Stimulated activated naive CD8-positive, alpha-beta T cell treated with anti-CD3 and anti-CD28 coated beads, Interleukin-15, amount 100 ng/mL, for 72 hours (primary cell): Measurements from ENCODE around the gene CNKSR1.

Experiments
- ATAC-seq: fragments of 150-1000 bp; cut with Tn5 transposase; 2 replicates; pipeline ENCODE4 v1.10.0; 2021; ENCODE audit warnings: mild to moderate bottlenecking, moderate library complexity
- DNase-seq, 2 donors: peaks; one replicate each; pipeline ENCODE4 v3.0.0; 2021 to 2022
- H3K27ac Mint-ChIP-seq, 2 donors: one replicate each; pipeline ENCODE4 v1.8.0; 2022; ENCODE audit warnings: mild to moderate bottlenecking in 2 of 2, mixed read lengths in 2 of 2, moderate library complexity in 2 of 2
- H3K27me3 Mint-ChIP-seq: one replicate; pipeline ENCODE4 v1.8.0; 2022; ENCODE audit warnings: mixed read lengths
- H3K4me1 Mint-ChIP-seq: one replicate; pipeline ENCODE4 v1.8.0; 2022; ENCODE audit warnings: mild to moderate bottlenecking, mixed read lengths
- H3K4me3 Mint-ChIP-seq, 2 donors: one replicate each; pipeline ENCODE4 v1.8.0; 2022; ENCODE audit warnings: mild to moderate bottlenecking in 2 of 2, mixed read lengths in 2 of 2, moderate library complexity in 1 of 2
- H3K9me3 Mint-ChIP-seq, 2 donors: one replicate each; pipeline ENCODE4 v1.8.0; 2022; ENCODE audit warnings: mixed read lengths in 2 of 2

CNKSR1 gene

DNA sequence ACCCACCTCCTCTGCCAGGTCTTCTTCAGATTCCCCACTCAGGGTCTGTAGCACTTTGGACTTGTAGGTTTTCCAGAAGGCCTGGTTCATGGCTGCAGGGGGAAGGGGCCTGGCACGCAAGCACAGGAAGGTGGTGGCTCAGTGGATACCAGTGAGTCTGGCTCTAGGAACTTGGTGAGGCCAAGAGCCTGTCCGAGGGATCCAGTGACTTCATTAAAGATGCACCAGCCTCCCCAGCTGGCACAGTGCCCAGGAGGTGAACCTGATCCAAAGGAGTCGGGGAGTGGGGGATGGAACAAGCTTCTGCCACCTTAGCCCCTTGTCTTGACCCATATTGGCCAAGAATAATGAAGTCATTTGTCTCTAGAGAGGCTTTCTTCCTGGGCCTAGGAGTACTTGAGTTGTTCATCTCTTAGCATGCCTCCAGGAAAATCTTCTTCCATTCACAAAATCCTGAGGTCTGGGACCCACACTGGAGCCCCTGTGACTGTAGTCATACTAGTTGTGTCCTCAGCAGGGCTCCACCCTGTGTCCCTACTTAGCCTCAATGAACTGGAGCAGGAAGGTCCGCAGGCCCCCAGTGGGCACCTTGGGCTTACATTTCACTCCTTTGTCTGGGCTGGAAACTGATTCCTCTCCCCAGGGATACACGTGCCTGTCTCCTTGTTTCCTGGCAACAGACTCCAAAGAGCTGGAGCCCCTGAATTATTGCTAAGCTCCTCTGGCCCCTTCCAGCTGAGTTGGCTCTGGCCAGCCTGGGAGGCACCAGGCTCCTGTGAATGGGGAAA, 8.7 kb upstream of the CNKSR1 start, which contains the start of gene C1orf232:
Gene C1orf232 (minus strand): TSS at position 554 of the 788 bp plus-strand sequence. CDS start 464 bp downstream, at position 90.
- Mint-ChIP-seq H3K9me3 (no peaks in the 10 kb centered on the region), H3K27me3 (peaks cover 18% of the 10 kb centered on the region)

DNA sequence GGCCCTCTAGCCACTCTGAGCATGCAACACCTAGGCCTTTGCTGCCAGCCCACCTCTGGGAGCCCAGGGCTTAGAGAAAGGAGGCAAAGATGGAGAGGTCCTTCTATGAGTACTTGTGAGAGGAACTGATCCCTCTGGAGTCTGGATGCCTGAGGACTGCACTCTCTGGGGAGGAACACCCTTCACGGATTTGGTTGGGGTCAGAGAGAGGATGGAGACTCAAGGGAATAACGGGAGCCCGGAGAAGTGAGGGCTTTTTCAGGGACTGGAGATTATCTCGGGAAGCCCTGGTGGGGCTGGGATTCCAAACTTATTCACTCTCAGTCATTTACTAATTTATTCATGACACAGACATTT, 8.1 kb upstream of the CNKSR1 start:
- Mint-ChIP-seq H3K4me1 (peaks cover 43% of the 10 kb centered on the region), H3K9me3 (no peaks in the 10 kb centered on the region), H3K27ac (peak overlapping the region in 1 of 2 donors; percentile 36), H3K27me3 (peaks cover 14% of the 10 kb centered on the region), H3K4me3 (peak overlapping the region; percentile 57 to 97)
- ATAC-seq: no peak
- DNase-seq: no peak

More for the DNA sequence above, 8.7 kb upstream of the CNKSR1 start, which contains the start of gene C1orf232:
- peak within 1 kb of the TSS; percentile 90 to 97 for H3K4me3 Mint-ChIP-seq
- H3K4me1 Mint-ChIP-seq: peaks cover 43% of the 10 kb centered on the region
- peak within 1 kb of the TSS; percentile 93 to 97 for H3K27ac Mint-ChIP-seq
- DNase-seq: no peak
- no peak for ATAC-seq

DNA sequence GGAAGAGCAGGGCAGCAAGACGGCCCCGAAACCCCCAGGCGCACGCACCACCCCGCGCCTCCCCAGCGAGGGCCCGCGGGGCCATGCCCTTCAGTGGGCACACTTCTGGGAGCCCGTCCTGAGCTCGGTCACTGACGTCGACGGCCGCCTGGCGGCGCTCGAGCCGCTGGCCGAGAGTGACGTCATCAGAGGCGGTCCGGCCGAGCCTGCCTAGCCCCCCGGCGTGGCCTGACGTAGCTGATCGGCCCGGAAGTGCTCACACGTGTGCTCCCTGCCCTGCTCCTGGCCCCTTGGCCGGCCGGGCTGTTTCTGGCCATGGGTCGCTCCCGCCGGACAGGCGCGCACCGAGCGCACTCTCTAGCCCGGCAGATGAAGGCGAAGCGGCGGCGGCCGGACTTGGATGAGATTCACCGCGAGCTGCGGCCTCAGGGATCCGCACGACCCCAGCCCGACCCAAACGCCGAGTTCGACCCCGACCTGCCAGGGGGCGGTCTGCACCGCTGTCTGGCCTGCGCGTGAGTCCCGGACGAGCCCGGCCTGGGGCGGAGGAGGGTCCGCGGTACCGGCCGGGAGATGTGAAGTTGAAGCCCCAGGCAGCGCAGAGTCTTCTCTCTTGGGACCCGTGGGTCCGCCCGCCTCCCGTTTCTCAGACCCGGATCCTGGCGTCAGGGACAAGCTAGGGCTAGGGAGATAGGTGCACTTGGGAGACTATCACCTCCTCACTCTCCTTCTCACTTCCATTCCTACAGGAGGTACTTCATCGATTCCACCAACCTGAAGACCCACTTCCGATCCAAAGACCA, 7.4 kb upstream of the CNKSR1 start, which contains the start of gene ZNF593:
Gene ZNF593 (plus strand): TSS at position 240 of the 803 bp plus-strand sequence. CDS start 76 bp downstream, at position 316.
- ATAC-seq (peak; percentile 92), DNase-seq (peak; percentile 92 to 93)
- no peaks in the 10 kb centered on the region for H3K9me3 Mint-ChIP-seq
- H3K4me1 Mint-ChIP-seq: peaks cover 38% of the 10 kb centered on the region
- peak within 1 kb of the TSS; percentile 90 to 97 for H3K4me3 Mint-ChIP-seq
- peaks cover 8% of the 10 kb centered on the region for H3K27me3 Mint-ChIP-seq
- H3K27ac Mint-ChIP-seq: peak within 1 kb of the TSS; percentile 93 to 97

DNA sequence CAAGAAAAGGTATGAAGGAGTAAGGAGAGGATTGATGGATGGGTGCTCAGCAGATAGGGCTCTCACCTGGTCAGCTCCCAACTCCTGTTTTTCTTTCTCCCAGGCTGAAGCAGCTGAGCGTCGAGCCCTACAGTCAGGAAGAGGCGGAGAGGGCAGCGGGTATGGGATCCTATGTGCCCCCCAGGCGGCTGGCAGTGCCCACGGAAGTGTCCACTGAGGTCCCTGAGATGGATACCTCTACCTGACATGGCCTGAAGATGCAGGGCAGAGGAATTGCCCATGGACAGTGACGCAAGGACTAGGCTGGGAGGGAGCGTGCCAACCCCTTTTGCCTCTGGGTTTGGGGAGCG, 6.8 kb upstream of the CNKSR1 start:
- H3K27ac Mint-ChIP-seq: peak overlapping the region; percentile 59 to 97
- peaks cover 32% of the 10 kb centered on the region for H3K4me1 Mint-ChIP-seq
- no peak for ATAC-seq
- DNase-seq: no peak
- peaks cover 3% of the 10 kb centered on the region for H3K27me3 Mint-ChIP-seq
- H3K9me3 Mint-ChIP-seq: no peaks in the 10 kb centered on the region
- peak overlapping the region; percentile 90 to 97 for H3K4me3 Mint-ChIP-seq

DNA sequence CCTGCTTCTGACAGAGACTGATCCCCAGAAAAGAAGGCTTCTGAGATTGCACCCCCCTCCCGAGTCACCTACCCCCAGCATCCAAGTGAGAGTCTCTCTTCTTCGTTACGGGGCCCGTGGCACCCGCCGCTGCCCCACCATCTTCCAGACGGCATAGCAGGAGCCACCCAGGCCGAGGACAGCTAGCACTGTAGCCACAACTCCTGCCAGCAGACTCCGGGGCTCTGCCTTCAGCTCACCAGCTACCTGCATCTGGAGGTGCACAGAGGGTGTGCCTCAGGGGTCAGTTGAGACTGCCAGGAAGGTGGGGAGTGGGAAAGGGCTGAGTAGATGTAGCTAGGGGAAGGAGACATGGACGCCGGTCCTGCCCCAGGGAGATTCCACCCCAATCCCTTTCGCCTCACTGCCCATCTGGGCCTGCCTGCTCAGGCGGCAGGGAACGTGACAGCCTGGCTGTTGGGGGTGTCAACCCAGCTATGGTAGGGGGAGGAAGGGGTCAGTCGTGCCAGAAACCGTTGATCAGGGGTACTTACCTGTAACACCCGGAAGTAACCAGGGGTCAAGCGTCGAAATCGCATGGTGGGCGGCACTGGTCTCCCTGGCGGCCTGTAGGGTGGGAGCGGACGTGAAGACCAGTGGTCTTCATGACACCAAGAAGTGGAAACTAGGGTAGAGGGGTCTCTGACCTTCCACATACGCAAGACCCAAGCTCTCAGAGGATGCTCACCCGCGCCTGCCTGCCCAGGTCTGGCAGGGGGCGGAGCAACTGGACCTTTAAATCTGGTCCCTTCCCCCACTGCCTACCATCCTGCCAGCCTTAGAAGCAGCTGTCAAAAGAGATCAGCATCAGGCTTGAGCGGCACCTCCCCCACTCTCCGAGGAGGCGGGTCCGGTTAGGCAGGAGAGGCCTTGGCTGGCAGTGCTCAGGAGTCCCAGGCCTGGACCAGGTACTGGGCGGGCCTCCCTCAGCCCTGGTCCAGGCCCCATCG, 5.9 kb upstream of the CNKSR1 start, which contains the start of gene ZNF593OS:
Gene ZNF593OS (minus strand): TSS at position 749 of the 989 bp plus-strand sequence. CDS start 171 bp downstream, at position 578.
- H3K27ac Mint-ChIP-seq: peak within 1 kb of the TSS in 1 of 2 donors; percentile 59
- no peaks in the 10 kb centered on the region for H3K9me3 Mint-ChIP-seq
- DNase-seq (no peak), ATAC-seq (no peak)
- H3K4me3 Mint-ChIP-seq: peak within 1 kb of the TSS; percentile 90 to 97
- peaks cover 26% of the 10 kb centered on the region for H3K4me1 Mint-ChIP-seq
- no peaks in the 10 kb centered on the region for H3K27me3 Mint-ChIP-seq

DNA sequence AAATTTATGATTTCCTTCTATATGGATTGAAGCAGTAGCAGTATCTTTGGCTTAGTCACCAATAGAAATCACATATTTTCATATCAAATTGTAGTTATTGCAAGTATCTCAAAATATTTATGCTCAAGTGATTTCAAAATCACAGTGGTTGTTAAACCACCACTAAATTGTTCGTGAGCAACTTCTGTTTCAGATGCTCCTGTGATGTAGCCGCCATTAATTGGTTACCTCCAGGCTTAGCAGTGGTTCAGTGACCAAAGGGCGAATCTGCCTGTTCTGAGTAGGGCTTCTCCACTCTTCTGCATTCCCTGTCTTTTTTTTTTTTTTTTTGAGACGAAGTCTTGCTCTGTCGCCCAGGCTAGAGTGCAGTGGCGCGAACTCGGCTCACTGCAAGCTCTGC, 1.9 kb upstream of the CNKSR1 start:
- DNase-seq (no peak), ATAC-seq (no peak)
- peaks cover 15% of the 10 kb centered on the region for H3K4me1 Mint-ChIP-seq
- no peaks in the 10 kb centered on the region for H3K27me3 Mint-ChIP-seq
- H3K9me3 Mint-ChIP-seq: no peaks in the 10 kb centered on the region
- H3K27ac Mint-ChIP-seq: no peak overlapping the region
- H3K4me3 Mint-ChIP-seq: no peak overlapping the region

DNA sequence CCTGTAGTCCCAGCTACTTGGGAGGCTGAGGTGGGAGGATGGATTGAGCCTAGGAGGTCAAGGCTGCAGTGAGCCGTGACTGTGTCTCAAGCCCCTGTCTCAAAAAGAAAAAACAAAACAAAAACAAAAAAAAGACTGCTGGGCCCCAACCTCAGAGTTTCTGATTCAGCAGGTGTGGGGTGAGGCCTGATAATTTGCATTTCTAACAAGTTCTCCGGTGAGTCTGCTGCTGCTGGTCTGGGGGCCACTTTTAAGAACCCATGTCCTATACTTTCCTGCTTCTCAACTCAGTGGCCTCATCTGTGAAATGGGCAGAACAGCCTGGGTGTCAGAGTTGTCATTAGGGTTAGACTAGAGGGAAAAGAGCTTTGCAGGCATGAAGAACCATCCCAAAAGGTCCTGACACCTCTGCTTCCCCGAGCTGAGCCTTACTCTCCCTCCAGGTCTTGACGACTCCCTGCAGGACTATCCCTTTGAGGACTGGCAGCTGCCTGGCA, 2.8 kb downstream of the CNKSR1 start:
- H3K27ac Mint-ChIP-seq: no peak overlapping the region
- H3K4me1 Mint-ChIP-seq: peaks cover 8% of the 10 kb centered on the region
- ATAC-seq: no peak
- no peaks in the 10 kb centered on the region for H3K9me3 Mint-ChIP-seq
- H3K27me3 Mint-ChIP-seq: no peaks in the 10 kb centered on the region
- DNase-seq: no peak
- H3K4me3 Mint-ChIP-seq: no peak overlapping the region

DNA sequence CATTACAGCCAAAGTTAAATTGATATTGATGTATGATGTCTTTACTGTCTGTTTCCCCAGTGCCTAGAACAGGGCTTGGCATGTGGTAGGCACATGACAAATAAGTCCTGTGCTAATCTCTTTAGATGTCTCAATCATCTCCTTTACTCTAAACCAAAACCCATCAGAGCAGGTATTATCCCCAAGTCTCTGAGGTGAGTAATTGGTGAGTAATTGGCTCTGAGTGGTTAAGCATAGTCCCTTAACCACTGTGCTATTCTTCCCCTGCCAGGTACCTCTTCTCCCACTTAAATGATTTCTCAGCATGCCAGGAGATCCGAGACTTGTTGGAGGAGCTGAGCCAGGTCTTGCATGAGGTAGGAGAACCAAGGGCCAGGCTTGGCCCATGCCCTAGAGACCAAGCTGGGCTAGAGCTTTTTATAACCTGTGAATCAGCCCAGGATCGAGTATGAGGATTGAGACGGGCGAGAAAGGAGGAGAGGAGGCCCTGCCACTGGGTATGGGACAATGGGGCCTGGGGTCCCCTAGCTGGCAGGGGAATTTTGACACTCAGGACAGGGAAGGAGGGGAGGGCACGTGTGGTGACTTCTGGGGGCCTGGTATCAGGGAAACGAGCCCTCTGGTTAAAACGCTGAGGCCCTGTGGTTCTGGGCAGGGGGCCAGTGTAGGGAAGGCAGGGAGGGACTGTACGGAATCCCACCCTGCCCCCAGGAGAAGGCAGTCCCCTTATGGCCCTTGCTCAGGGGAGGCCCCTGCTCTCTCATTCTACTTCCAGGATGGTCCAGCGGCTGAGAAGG, 4.5 kb downstream of the CNKSR1 start:
- ATAC-seq (peak; percentile 60), DNase-seq (no peak)

DNA sequence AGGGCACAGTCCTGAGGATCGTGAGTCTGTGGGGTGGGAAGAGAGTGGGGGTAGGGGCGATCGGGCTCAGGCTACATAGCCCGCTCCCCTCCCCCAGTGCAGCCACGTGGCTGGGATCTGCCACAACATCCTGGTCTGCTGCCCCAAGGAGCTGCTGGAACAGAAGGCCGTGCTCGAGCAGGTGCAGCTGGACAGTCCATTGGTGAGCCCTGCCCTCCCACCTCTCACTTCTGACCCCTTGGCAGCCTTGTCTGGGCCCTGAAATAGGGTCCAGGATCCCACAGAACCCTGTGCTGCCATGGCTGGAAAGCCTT, 5.0 kb downstream of the CNKSR1 start:
- H3K9me3 Mint-ChIP-seq: no peaks in the 10 kb centered on the region
- no peaks in the 10 kb centered on the region for H3K27me3 Mint-ChIP-seq
- no peak overlapping the region for H3K27ac Mint-ChIP-seq
- no peak for DNase-seq
- no peak for ATAC-seq
- peaks cover 8% of the 10 kb centered on the region for H3K4me1 Mint-ChIP-seq
- no peak overlapping the region for H3K4me3 Mint-ChIP-seq

More for the DNA sequence above, 4.5 kb downstream of the CNKSR1 start:
- Mint-ChIP-seq H3K27me3 (no peaks in the 10 kb centered on the region), H3K4me1 (peaks cover 8% of the 10 kb centered on the region), H3K9me3 (no peaks in the 10 kb centered on the region), H3K4me3 (no peak overlapping the region), H3K27ac (peak overlapping the region in 1 of 2 donors; percentile 93)

DNA sequence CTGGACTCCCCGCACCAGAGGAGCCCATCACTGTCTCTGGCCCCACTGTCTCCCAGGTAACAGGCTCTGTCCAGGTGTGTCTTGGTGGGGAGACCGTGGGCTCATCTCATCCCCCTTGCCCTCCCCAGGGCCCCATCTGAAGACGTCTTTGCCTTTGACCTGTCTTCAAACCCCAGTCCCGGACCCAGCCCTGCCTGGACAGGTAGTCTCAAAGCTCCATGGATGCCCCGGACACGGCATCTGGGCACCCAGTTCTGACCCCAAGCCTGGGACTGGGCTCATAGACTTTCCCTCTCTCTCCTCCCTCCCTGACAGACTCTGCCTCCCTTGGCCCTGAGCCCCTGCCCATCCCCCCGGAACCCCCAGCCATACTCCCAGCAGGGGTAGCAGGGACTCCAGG, 6.8 kb downstream of the CNKSR1 start:
- peaks cover 8% of the 10 kb centered on the region for H3K4me1 Mint-ChIP-seq
- ATAC-seq (no peak), DNase-seq (no peak)
- H3K27ac Mint-ChIP-seq: peak overlapping the region in 1 of 2 donors; percentile 58
- no peaks in the 10 kb centered on the region for H3K27me3 Mint-ChIP-seq
- no peaks in the 10 kb centered on the region for H3K9me3 Mint-ChIP-seq
- H3K4me3 Mint-ChIP-seq: no peak overlapping the region

DNA sequence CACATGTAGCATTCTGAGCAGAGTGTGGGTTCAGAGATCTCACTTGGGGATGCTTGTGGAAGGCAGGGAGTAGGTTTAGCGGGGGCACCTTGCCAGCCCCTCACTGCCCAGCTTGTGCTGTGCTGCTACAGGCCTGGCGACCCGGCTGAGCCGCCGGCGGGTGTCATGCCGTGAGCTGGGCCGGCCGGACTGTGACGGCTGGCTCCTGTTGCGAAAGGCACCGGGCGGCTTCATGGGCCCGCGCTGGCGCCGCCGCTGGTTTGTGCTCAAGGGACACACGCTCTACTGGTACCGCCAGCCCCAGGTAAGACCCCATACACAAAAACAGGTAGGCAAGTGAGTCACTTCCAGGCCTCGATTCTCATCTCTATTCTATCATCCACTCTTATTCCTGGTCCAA, 7.6 kb downstream of the CNKSR1 start:
- Mint-ChIP-seq H3K9me3 (no peaks in the 10 kb centered on the region), H3K4me3 (no peak overlapping the region), H3K4me1 (peaks cover 8% of the 10 kb centered on the region), H3K27me3 (no peaks in the 10 kb centered on the region), H3K27ac (no peak overlapping the region)
- ATAC-seq (no peak), DNase-seq (no peak)

DNA sequence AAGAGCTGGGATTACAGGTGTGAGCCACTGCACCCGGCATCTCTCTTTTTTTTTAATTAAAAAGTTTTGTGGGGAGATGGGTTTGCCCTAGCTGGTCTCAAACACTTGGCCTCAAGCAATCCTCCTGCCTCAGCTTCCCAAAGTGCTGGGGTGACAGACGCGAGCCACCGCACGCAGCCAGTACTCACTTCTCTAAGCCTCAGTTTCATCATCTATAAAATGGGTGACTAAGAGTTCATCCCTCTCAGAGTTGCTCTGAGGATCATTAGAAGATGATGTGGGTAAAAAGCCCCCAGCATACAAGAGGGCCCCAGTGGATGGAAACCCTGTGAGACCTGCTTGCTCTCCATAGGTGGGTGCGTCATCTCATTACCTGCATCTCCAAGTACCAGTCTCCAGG, 10.6 kb downstream of the CNKSR1 start:
- H3K27me3 Mint-ChIP-seq: no peaks in the 10 kb centered on the region
- ATAC-seq (no peak), DNase-seq (no peak)
- no peak overlapping the region for H3K27ac Mint-ChIP-seq
- peaks cover 16% of the 10 kb centered on the region for H3K4me1 Mint-ChIP-seq
- H3K4me3 Mint-ChIP-seq: no peak overlapping the region
- no peaks in the 10 kb centered on the region for H3K9me3 Mint-ChIP-seq

DNA sequence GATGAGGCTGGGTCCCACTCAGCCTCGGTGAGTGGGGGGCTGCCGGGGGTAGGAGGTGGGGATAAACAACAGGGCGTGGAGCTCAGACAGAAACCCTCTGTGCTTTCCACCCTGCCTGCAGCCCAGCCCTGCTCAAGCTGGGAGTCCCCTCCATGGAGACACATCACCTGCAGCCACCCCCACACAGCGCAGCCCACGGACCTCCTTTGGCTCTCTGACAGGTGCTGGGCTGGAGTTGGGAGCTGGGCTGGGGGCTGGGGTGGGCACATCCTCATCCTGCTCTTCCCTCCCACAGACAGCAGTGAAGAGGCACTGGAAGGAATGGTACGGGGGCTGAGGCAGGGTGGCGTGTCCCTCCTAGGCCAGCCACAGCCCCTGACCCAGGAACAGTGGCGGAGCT, 11.2 kb downstream of the CNKSR1 start:
- ATAC-seq (no peak), DNase-seq (no peak)
- peaks cover 16% of the 10 kb centered on the region for H3K4me1 Mint-ChIP-seq
- H3K9me3 Mint-ChIP-seq: no peaks in the 10 kb centered on the region
- H3K4me3 Mint-ChIP-seq: no peak overlapping the region
- H3K27me3 Mint-ChIP-seq: no peaks in the 10 kb centered on the region
- H3K27ac Mint-ChIP-seq: no peak overlapping the region

DNA sequence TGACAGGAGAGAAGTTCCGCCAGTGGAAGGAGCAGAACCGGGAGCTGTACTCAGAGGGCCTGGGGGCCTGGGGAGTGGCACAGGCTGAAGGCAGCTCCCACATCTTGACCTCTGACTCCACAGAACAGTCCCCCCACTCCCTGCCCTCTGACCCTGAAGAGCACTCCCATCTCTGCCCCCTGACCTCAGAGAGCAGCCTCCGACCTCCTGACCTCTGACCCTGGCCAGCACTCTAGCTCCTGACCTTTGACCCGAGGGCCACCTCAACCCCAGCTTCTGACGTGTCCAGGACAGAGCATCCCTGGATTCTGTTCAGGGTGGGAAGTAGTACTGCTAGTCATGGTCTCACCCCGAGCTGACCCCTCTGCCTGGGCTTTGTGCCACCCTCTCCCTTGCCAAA, 12.0 kb downstream of the CNKSR1 start:
- Mint-ChIP-seq H3K9me3 (no peaks in the 10 kb centered on the region), H3K4me1 (peaks cover 16% of the 10 kb centered on the region), H3K27me3 (no peaks in the 10 kb centered on the region), H3K27ac (no peak overlapping the region), H3K4me3 (no peak overlapping the region)
- DNase-seq (no peak), ATAC-seq (no peak)
